OCI-LY1 (cell line): Measurements from ENCODE around the gene PEX1.

ENCODE experiments used
- H2AFZ ChIP-seq: fragments of 200-600 bp; sonication (generic), shearing (Covaris generic); 2 replicates; pipeline ENCODE4 v1.6.0; 2014; ENCODE audit warnings: antibody characterized with exemption, mild to moderate bottlenecking, low read length
- H3F3A ChIP-seq: fragments of 200-600 bp; sonication (generic), shearing (Covaris generic); 2 replicates; pipeline ENCODE4 v1.6.0; 2014; ENCODE audit warnings: mild to moderate bottlenecking, antibody characterized with exemption, low read length, moderate library complexity; ENCODE audit not compliant: insufficient read depth
- H3K27ac ChIP-seq: fragments of 200-600 bp; sonication (generic); 2 replicates; pipeline ENCODE4 v1.5.1; 2014; ENCODE audit warnings: low read length, mixed run types, mild to moderate bottlenecking, low read depth; ENCODE audit not compliant: poor library complexity, severe bottlenecking
- H3K27me3 ChIP-seq: fragments of 200-600 bp; sonication (generic); 2 replicates; pipeline ENCODE4 v1.6.0; 2014; ENCODE audit warnings: antibody characterized with exemption, mild to moderate bottlenecking, low read length, moderate library complexity; ENCODE audit not compliant: insufficient read depth
- H3K36me3 ChIP-seq: fragments of 200-600 bp; sonication (generic); 2 replicates; pipeline ENCODE4 v1.6.1; 2014; ENCODE audit warnings: mild to moderate bottlenecking, antibody characterized with exemption, low read length, moderate library complexity, mixed read lengths; ENCODE audit not compliant: insufficient read depth
- H3K4me1 ChIP-seq: fragments of 200-600 bp; sonication (generic); 2 replicates; pipeline ENCODE4 v1.5.1; 2014; ENCODE audit warnings: mild to moderate bottlenecking, low read length, moderate library complexity; ENCODE audit not compliant: insufficient read depth, severe bottlenecking
- H3K4me2 ChIP-seq: fragments of 200-600 bp; sonication (generic), shearing (Covaris generic); 2 replicates; pipeline ENCODE4 v1.6.1; 2014; ENCODE audit warnings: low read length
- H3K4me3 ChIP-seq: fragments of 200-600 bp; sonication (generic); 2 replicates; pipeline ENCODE4 v1.5.1; 2014; ENCODE audit warnings: low read length, low read depth, mild to moderate bottlenecking, mixed read lengths; ENCODE audit not compliant: poor library complexity, severe bottlenecking
- H3K79me2 ChIP-seq: fragments of 200-600 bp; shearing (Covaris generic); 2 replicates; pipeline ENCODE4 v1.6.1; 2016; ENCODE audit warnings: mixed run types, low read length, mixed read lengths; ENCODE audit not compliant: insufficient read depth
- H3K9ac ChIP-seq: fragments of 200-600 bp; sonication (generic), shearing (Covaris generic); 2 replicates; pipeline ENCODE4 v1.6.1; 2014; ENCODE audit warnings: mild to moderate bottlenecking, low read length, mixed read lengths
- H3K9me2 ChIP-seq: fragments of 200-600 bp; sonication (generic), shearing (Covaris generic); 2 replicates; pipeline ENCODE4 v1.6.1; 2014; ENCODE audit warnings: low read depth, mild to moderate bottlenecking, low read length, mixed read lengths
- H3K9me3 ChIP-seq: fragments of 200-600 bp; shearing (Covaris generic); 2 replicates; pipeline ENCODE4 v1.6.1; 2014; ENCODE audit warnings: low read length, mixed read lengths
- H4K20me1 ChIP-seq: fragments of 200-600 bp; sonication (generic), shearing (Covaris generic); 2 replicates; pipeline ENCODE4 v1.6.0; 2016; ENCODE audit warnings: mild to moderate bottlenecking, low read length; ENCODE audit not compliant: insufficient read depth
- CTCF ChIP-seq: fragments of 200-600 bp; sonication (generic), shearing (Covaris generic); IDR thresholded peaks from 2 replicates; pipeline ENCODE4 v1.5.1; 2017; ENCODE audit warnings: mild to moderate bottlenecking, antibody characterized with exemption, low read length, moderate library complexity, mixed read lengths
- EZH2 ChIP-seq: fragments of 200-600 bp; sonication (generic), shearing (Covaris generic); IDR thresholded peaks from 2 replicates; pipeline ENCODE4 v1.8.0; 2017; ENCODE audit warnings: borderline replicate concordance, mixed run types, mild to moderate bottlenecking, antibody characterized with exemption, low read length, moderate library complexity, mixed read lengths

PEX1 gene

GRCh38 chr7:92557808-92558362 is 29.6 kb upstream of the PEX1 start:
- Histone ChIP-seq H3K4me3 (no peak overlapping the region), H3F3A (no peaks in the 10 kb centered on the region), H3K9ac (no peak overlapping the region), H3K79me2 (no peaks in the 10 kb centered on the region), H3K4me2 (no peak overlapping the region), H3K27me3 (no peaks in the 10 kb centered on the region), H4K20me1 (no peaks in the 10 kb centered on the region), H3K9me3 (no peaks in the 10 kb centered on the region), H3K9me2 (no peaks in the 10 kb centered on the region), H3K36me3 (peaks cover 31% of the 10 kb centered on the region), H3K4me1 (no peaks in the 10 kb centered on the region), H3K27ac (no peak overlapping the region), H2AFZ (no peak overlapping the region)
- TF ChIP-seq EZH2 (no peak), CTCF (no peak)

GRCh38 chr7:92557249-92557648 is 28.9 kb upstream of the PEX1 start:
- Histone ChIP-seq H3K27ac (no peak overlapping the region), H3K4me1 (no peaks in the 10 kb centered on the region)
- TF ChIP-seq EZH2: no peak
- TF ChIP-seq CTCF: no peak

GRCh38 chr7:92550194-92550593 is 21.9 kb upstream of the PEX1 start:
- Histone ChIP-seq H3K9me2 (no peaks in the 10 kb centered on the region), H4K20me1 (no peaks in the 10 kb centered on the region), H3K4me3 (no peak overlapping the region), H3K9me3 (no peaks in the 10 kb centered on the region), H3K36me3 (no peaks in the 10 kb centered on the region), H3K4me1 (no peaks in the 10 kb centered on the region), H3K9ac (no peak overlapping the region), H2AFZ (no peak overlapping the region), H3K4me2 (no peak overlapping the region), H3K27me3 (no peaks in the 10 kb centered on the region), H3K79me2 (no peaks in the 10 kb centered on the region), H3F3A (no peaks in the 10 kb centered on the region), H3K27ac (no peak overlapping the region)
- TF ChIP-seq EZH2: no peak
- no peak for TF ChIP-seq CTCF

More at GRCh38 chr7:92557249-92557648, 28.9 kb upstream of the PEX1 start:
- Histone ChIP-seq H3K4me2 (no peak overlapping the region), H3K9me2 (no peaks in the 10 kb centered on the region), H2AFZ (no peak overlapping the region), H3K79me2 (no peaks in the 10 kb centered on the region), H3K36me3 (peaks cover 26% of the 10 kb centered on the region), H3K4me3 (no peak overlapping the region), H4K20me1 (no peaks in the 10 kb centered on the region), H3F3A (no peaks in the 10 kb centered on the region), H3K9ac (no peak overlapping the region), H3K9me3 (no peaks in the 10 kb centered on the region), H3K27me3 (no peaks in the 10 kb centered on the region)
